SJSA1 (cell line): ENCODE results near the gene POLD3. TPM values are rescaled to one million over a fixed set of nuclear protein-coding genes. Genes with fewer than 3 reads are reported as not detected.
A peak's percentile ranks its signal among the peaks of the same experiment; 100 is the strongest.

Experiments used
- DNase-seq, 2 experiments: peaks; one replicate each; pipeline ENCODE4 v3.0.0-alpha.2; 2015 to 2020; ENCODE audit warnings: low spot score in 2 of 2, low read depth in 1 of 2
- H3K27ac ChIP-seq: fragments of 250-450 bp; sonication (Bioruptor Pico); 2 replicates; pipeline ENCODE4 v1.5.1; 2020; ENCODE audit warnings: mild to moderate bottlenecking, moderate library complexity
- H3K27me3 ChIP-seq: fragments of 250-450 bp; sonication (Bioruptor Pico); replicated peaks from 2 replicates; pipeline ENCODE4 v1.5.1; 2020; ENCODE audit warnings: mild to moderate bottlenecking, moderate library complexity
- H3K36me3 ChIP-seq: fragments of 250-450 bp; sonication (Bioruptor Pico); 2 replicates; pipeline ENCODE4 v1.5.1; 2020; ENCODE audit warnings: mild to moderate bottlenecking
- H3K4me1 ChIP-seq: fragments of 250-450 bp; sonication (Bioruptor Pico); replicated peaks from 2 replicates; pipeline ENCODE4 v1.6.1; 2021; ENCODE audit warnings: mild to moderate bottlenecking
- H3K4me3 ChIP-seq: fragments of 250-450 bp; sonication (Bioruptor Pico); 2 replicates; pipeline ENCODE4 v1.5.1; 2020; ENCODE audit warnings: mild to moderate bottlenecking
- H3K9me3 ChIP-seq: fragments of 250-450 bp; sonication (Bioruptor Pico); replicated peaks from 2 replicates; pipeline ENCODE4 v1.5.1; 2020; ENCODE audit warnings: mild to moderate bottlenecking
- total RNA-seq: library from RNA; depleted of rRNA; stranded (reverse); fragments of >200 nt; shearing (Covaris generic); gene quantifications from 2 replicates; pipeline ENCODE4 v1.2.3, GENCODE V29; 2014; rRNA removed

Gene POLD3
- total RNA-seq, 1 experiment from 2014 or later, result 12.7 TPM

DNA sequence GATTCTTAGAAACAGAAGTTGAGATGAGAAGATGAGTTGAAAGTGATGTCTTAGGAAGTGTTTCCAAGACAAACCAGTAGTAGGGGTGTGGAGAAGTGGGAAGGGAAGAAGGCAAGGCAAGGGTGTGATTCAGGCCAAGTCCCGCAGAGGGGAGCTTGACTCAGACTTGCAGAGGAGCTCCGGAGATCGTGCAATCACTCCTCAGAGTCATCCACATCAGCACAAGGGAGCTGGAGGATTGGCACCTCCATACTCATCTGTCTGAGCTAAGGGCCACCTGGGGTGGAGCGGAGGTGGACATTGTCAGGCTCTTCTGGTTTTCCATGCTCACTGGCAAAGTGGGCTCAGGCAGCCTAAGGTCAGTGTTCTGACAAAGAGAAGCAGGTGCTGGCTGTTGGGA, 94.4 kb downstream of the POLD3 start:
- no peaks in the 10 kb centered on the region for H3K9me3 ChIP-seq
- H3K4me3 ChIP-seq, result no peak overlapping the region
- H3K36me3 ChIP-seq, result no peaks in the 10 kb centered on the region
- H3K4me1 ChIP-seq, result peaks cover 33% of the 10 kb centered on the region
- H3K27me3 ChIP-seq, result no peaks in the 10 kb centered on the region
- peak overlapping the region; percentile 62 for H3K27ac ChIP-seq
- no peak for DNase-seq

DNA sequence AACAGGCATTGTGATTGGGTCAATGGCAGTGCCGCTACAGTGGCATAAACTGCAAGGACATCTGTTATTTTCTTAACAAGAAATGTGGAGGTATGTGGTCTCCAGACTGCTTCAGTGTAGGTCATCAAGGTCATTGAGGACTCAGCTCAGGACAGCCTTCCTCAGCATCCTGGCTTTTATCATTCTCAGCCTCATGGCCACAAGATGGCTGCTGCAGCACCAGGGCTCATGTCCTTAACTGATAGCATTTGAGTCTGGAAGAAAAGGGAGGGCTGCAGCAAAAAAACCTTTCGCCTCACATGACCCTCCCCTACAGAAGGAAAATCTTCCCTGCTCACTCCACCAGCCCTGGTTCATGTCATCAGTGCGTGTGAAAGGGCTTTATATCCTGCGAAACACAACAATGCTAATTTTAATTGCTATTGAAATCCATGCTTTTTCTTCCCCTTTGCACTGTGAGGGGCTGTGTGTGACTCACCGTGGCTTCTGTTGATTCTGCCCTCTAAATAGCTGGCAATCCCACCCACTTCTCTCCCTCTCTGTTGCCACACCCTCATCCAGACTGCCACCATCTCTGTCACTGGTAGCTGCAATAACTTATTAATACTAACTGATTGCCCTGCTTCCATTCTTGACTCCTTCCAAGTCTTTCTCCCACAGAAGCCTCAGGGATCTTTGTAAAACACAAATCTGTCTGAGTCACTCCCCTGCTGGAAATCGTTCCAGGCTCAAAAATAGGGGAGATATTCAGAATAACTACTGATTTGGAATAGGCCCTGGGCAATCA, 95.0 kb downstream of the POLD3 start:
- H3K4me3 ChIP-seq, result no peak overlapping the region
- H3K27me3 ChIP-seq, result no peaks in the 10 kb centered on the region
- no peaks in the 10 kb centered on the region for H3K36me3 ChIP-seq
- no peaks in the 10 kb centered on the region for H3K9me3 ChIP-seq
- DNase-seq, result peak; percentile 52 to 58
- peaks cover 33% of the 10 kb centered on the region for H3K4me1 ChIP-seq
- H3K27ac ChIP-seq, result peak overlapping the region; percentile 62

DNA sequence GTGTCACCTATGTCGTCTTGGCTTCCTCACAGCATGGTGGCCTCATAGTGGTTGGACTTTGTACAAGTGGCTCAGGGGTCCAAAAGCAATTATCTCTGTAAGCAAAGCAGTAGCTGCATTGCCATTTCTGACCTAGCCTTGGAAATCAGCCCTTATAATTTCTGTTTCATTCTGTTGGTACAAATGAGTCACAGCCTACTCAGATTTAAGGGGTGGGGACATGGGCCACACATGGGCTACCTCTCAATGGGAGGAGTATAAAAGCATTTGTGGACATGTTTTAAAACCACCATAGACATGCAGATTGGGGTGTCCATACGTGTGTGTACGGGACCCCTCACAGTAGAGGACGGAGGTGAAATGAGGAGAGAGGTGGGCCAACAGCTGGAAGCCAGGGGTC, 97.3 kb downstream of the POLD3 start:
- H3K27ac ChIP-seq, result no peak overlapping the region
- no peak for DNase-seq

DNA sequence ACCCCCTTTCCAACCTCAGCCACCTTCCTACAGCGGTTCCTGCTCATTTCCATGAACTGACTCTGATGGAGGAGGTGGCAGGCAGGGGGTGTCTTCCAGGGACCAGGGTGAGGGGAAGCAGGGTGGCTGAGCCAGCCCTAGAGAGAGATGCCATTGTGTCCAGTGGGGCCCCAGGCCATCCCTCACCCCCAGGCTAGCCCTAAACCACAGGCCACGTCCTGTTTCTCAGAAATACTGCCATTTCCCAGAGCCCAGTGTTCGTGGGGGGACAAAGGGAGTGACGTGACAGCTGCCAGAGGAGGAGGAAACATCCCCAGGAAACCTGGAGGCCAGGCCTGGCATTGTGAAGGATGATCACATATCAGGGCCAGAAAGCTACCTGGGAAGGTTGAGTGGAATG, 99.4 kb downstream of the POLD3 start:
- peaks cover 30% of the 10 kb centered on the region for H3K4me1 ChIP-seq
- H3K36me3 ChIP-seq, result no peaks in the 10 kb centered on the region
- H3K27me3 ChIP-seq, result no peaks in the 10 kb centered on the region
- no peak overlapping the region for H3K4me3 ChIP-seq
- no peak for DNase-seq
- H3K27ac ChIP-seq, result no peak overlapping the region
- H3K9me3 ChIP-seq, result no peaks in the 10 kb centered on the region

More for the DNA sequence above, 97.3 kb downstream of the POLD3 start:
- Histone ChIP-seq H3K4me1 (peaks cover 33% of the 10 kb centered on the region), H3K4me3 (no peak overlapping the region), H3K27me3 (no peaks in the 10 kb centered on the region), H3K36me3 (no peaks in the 10 kb centered on the region), H3K9me3 (no peaks in the 10 kb centered on the region)

Other genes with a start within 250 kb of the POLD3 start
- gene PGM2L1, start 194.1 kb upstream of the POLD3 start, total RNA-seq, result 2.0 and 2.7 TPM in 2 replicates
- not detected in 2 replicates for gene KCNE3, start 125.0 kb upstream of the POLD3 start, total RNA-seq
- 2.3 and 2.4 TPM in 2 replicates for gene LIPT2, start 98.9 kb upstream of the POLD3 start, total RNA-seq
- not detected in 2 replicates for gene CHRDL2, start 138.8 kb downstream of the POLD3 start, total RNA-seq
- gene RNF169, start 156.3 kb downstream of the POLD3 start, total RNA-seq, result 4.8 and 9.4 TPM in 2 replicates